Activated B cell treated with CpG ODN at 0.5 μM for 24 hours (primary cell): ENCODE results near the gene MRPL53. TPM values are rescaled to one million over a fixed set of nuclear protein-coding genes. Genes with fewer than 3 reads are reported as not detected.

Source experiments
- ATAC-seq: fragments of 200-7000 bp; cut with Tn5 transposase; one replicate; pipeline ENCODE4 v1.10.0; 2021; ENCODE audit warnings: low read depth, mild to moderate bottlenecking, moderate library complexity
- CTCF ChIA-PET: fragments of 350-600 bp; sonication (Branson Sonifier 250); formaldehyde crosslinking; loops from one replicate; lab custom pipeline; 2021; ENCODE audit warnings: antibody characterized with exemption; lab: Charles Lee
- POLR2A ChIA-PET: fragments of 350-600 bp; sonication (Branson Sonifier 250); formaldehyde crosslinking; loops from one replicate; lab custom pipeline; 2021; ENCODE audit warnings: antibody characterized with exemption; lab: Charles Lee
- DNase-seq: peaks from one replicate; pipeline ENCODE4 v3.0.0; 2022
- H3K27ac Mint-ChIP-seq: one replicate; pipeline ENCODE4 v1.8.0; 2020; ENCODE audit warnings: mixed read lengths
- H3K27me3 Mint-ChIP-seq: one replicate; pipeline ENCODE4 v1.8.0; 2021; ENCODE audit warnings: mixed read lengths
- H3K36me3 Mint-ChIP-seq: one replicate; pipeline ENCODE4 v1.8.0; 2021; ENCODE audit warnings: low read depth, mixed read lengths
- H3K4me1 Mint-ChIP-seq: one replicate; pipeline ENCODE4 v1.8.0; 2021; ENCODE audit warnings: mixed read lengths
- H3K4me3 Mint-ChIP-seq: one replicate; pipeline ENCODE4 v1.8.0; 2020; ENCODE audit warnings: mild to moderate bottlenecking, mixed read lengths
- H3K9me3 Mint-ChIP-seq: one replicate; pipeline ENCODE4 v1.8.0; 2020; ENCODE audit warnings: mixed read lengths
- CTCF ChIP-seq: fragments of 200-600 bp; IDR thresholded peaks from one replicate; pipeline ENCODE4 v1.8.0; 2022; ENCODE audit warnings: antibody characterized with exemption, mild to moderate bottlenecking
- intact Hi-C: fragments of 100-400 bp; cut with micrococcal nuclease; formaldehyde crosslinking; loops from one replicate; pipeline ENCODE4 v1.15.1; 2024
- total RNA-seq: library from RNA; stranded (reverse); gene quantifications from 2 replicates; pipeline ENCODE4 v1.2.3, GENCODE V29; 2022

The MRPL53 gene
- total RNA-seq, 1 donor from 2014 or later = 86.9 TPM

- DNase-seq (peak; percentile 30), ATAC-seq (no peak)
- Mint-ChIP-seq H3K36me3 (no peaks in the 10 kb centered on the region), H3K27me3 (peaks cover 52% of the 10 kb centered on the region), H3K9me3 (no peaks in the 10 kb centered on the region), H3K4me1 (peaks cover 28% of the 10 kb centered on the region), H3K4me3 (peak within 1 kb of the TSS; percentile 66), H3K27ac (no peak within 1 kb of the TSS)
- intact Hi-C loops = loop anchor here (2.0 to 10.0 kb wide), 2 partner anchors 16 to 340 kb away; partner anchors contain the start of genes LBX2 and MOB1A
- no peak for TF ChIP-seq CTCF
- POLR2A ChIA-PET = interaction anchor here (0.6 to 3.9 kb wide), 6 partner anchors 7 to 265 kb away, joined by 3 to 18 read pairs (median 3); partner anchors contain the start of genes MOGS and MRPL53
- CTCF ChIA-PET = interaction anchor here (1.3 kb wide), 1 partner anchor 73 kb away, joined by 3 read pairs; no protein-coding TSS in a partner anchor
Observed at GRCh38 chr2:74514368-74515270, 42.1 kb upstream of the MRPL53 start, which contains the start of gene TLX2. Gene TLX2 (plus strand): TSS chr2:74514450. CDS start chr2:74514807, 357 bp downstream.

GRCh38 chr2:74513605-74514367 lies 41.3 kb upstream of the MRPL53 start:
- intact Hi-C loops = loop anchor here (2.0 to 10.0 kb wide), 2 partner anchors 15 to 339 kb away; partner anchors contain the start of genes LBX2 and MOB1A
- no peak for DNase-seq
- Mint-ChIP-seq H3K36me3 (no peaks in the 10 kb centered on the region), H3K27ac (no peak overlapping the region), H3K4me3 (peak overlapping the region; percentile 28), H3K9me3 (no peaks in the 10 kb centered on the region), H3K4me1 (peaks cover 28% of the 10 kb centered on the region), H3K27me3 (peaks cover 49% of the 10 kb centered on the region)
- TF ChIP-seq CTCF = no peak
- POLR2A ChIA-PET = interaction anchor here (0.6 to 3.9 kb wide), 7 partner anchors 8 to 264 kb away, joined by 3 to 18 read pairs (median 3); partner anchors contain the start of genes DQX1, MOGS and MRPL53
- ATAC-seq = no peak
- CTCF ChIA-PET = interaction anchor here (0.8 to 1.3 kb wide), 2 partner anchors 73 to 75 kb away, joined by 3 read pairs; no protein-coding TSS in a partner anchor

- POLR2A ChIA-PET = interaction anchor here (0.7 to 3.9 kb wide), 8 partner anchors 9 to 263 kb away, joined by 3 to 18 read pairs (median 4); partner anchors contain the start of gene DQX1
- intact Hi-C loops = loop anchor here (10.0 kb wide), 1 partner anchor 338 kb away; the partner anchor contains the start of gene MOB1A
Observed at GRCh38 chr2:74512744-74513604, 40.5 kb upstream of the MRPL53 start.

More at GRCh38 chr2:74512744-74513604, 40.5 kb upstream of the MRPL53 start:
- no peaks in the 10 kb centered on the region for H3K9me3 Mint-ChIP-seq
- peaks cover 41% of the 10 kb centered on the region for H3K27me3 Mint-ChIP-seq
- no peak overlapping the region for H3K27ac Mint-ChIP-seq
- peak overlapping the region; percentile 28 for H3K4me3 Mint-ChIP-seq
- CTCF ChIA-PET = interaction anchor here (0.8 kb wide), 1 partner anchor 76 kb away, joined by 3 read pairs; no protein-coding TSS in a partner anchor
- ATAC-seq = no peak
- TF ChIP-seq CTCF = no peak
- no peaks in the 10 kb centered on the region for H3K36me3 Mint-ChIP-seq
- H3K4me1 Mint-ChIP-seq = peaks cover 34% of the 10 kb centered on the region
- no peak for DNase-seq
